T-helper 1 cell treated with Interleukin-12 subunit alpha and Interleukin-12 subunit beta and Interleukin-4 antibody, amounts not matched to agents 30 ng/mL and 1 ng/mL, for 36 hours (primary cell): Measurements from ENCODE around the gene LRRC19. TPM values are rescaled to one million over a fixed set of nuclear protein-coding genes. Genes with fewer than 3 reads are reported as not detected.

ENCODE experiments used
- intact Hi-C: fragments of 100-400 bp; cut with micrococcal nuclease; formaldehyde crosslinking; loops from one replicate; pipeline ENCODE4 v1.15.1; 2024
- total RNA-seq: library from RNA; stranded (reverse); gene quantifications from 2 replicates; pipeline ENCODE4 v1.2.3, GENCODE V29; 2022

LRRC19 gene
- total RNA-seq, 1 donor from 2014 or later = not detected

- intact Hi-C loops = loop anchor here (1.0 to 2.0 kb wide), 4 partner anchors 9 to 617 kb away; partner anchors contain the start of genes C9orf72, CAAP1 and PLAA
Measured at GRCh38 chr9:26955921-26956859, 49.3 kb downstream of the LRRC19 start, which contains the start of gene IFT74. Gene IFT74 (plus strand): TSS chr9:26956412. CDS start chr9:26961968, 5,556 bp downstream.

- intact Hi-C loops = no loop called here
Measured at GRCh38 chr9:26955222-26955903, 50.1 kb downstream of the LRRC19 start.

GRCh38 chr9:26954050-26954508 is 51.4 kb downstream of the LRRC19 start:
- intact Hi-C loops = loop anchor here (5.0 kb wide), 1 partner anchor 323 kb away; no protein-coding TSS in a partner anchor

- intact Hi-C loops = loop anchor here (5.0 kb wide), 1 partner anchor 326 kb away; no protein-coding TSS in a partner anchor
Measured at GRCh38 chr9:26951794-26952193, 53.7 kb downstream of the LRRC19 start.

GRCh38 chr9:26950521-26950920 is 55.0 kb downstream of the LRRC19 start:
- intact Hi-C loops = loop anchor here (5.0 kb wide), 1 partner anchor 327 kb away; no protein-coding TSS in a partner anchor

GRCh38 chr9:26949637-26950069 is 55.8 kb downstream of the LRRC19 start:
- intact Hi-C loops = loop anchor here (5.0 kb wide), 1 partner anchor 328 kb away; no protein-coding TSS in a partner anchor

- intact Hi-C loops = loop anchor here (1.0 to 2.0 kb wide), 4 partner anchors 9 to 625 kb away; partner anchors contain the start of genes C9orf72, CAAP1 and IFT74
Measured at GRCh38 chr9:26947736-26948135, 57.7 kb downstream of the LRRC19 start.

GRCh38 chr9:26946753-26947727 is 58.4 kb downstream of the LRRC19 start, which contains the start of gene PLAA:
Gene PLAA (minus strand): TSS chr9:26947242. CDS start chr9:26947045, 197 bp downstream.
- intact Hi-C loops = loop anchor here (1.0 to 2.0 kb wide), 4 partner anchors 9 to 626 kb away; partner anchors contain the start of genes C9orf72, CAAP1 and IFT74

GRCh38 chr9:26945591-26945990 is 59.9 kb downstream of the LRRC19 start:
- intact Hi-C loops = no loop called here

Other genes starting within 250 kb of the LRRC19 start
- gene CAAP1, start 112.9 kb downstream of the LRRC19 start, total RNA-seq = 15.1 and 19.7 TPM in 2 replicates
- 36.6 and 41.5 TPM in 2 replicates for gene PLAA, start 58.4 kb downstream of the LRRC19 start, total RNA-seq
- 7.5 and 8.6 TPM in 2 replicates for gene IFT74, start 49.3 kb downstream of the LRRC19 start, total RNA-seq
- not detected in 2 replicates for gene TEK, start 103.6 kb upstream of the LRRC19 start, total RNA-seq